Mucosa of stomach (tissue), 1 donor: ENCODE data around the gene RASA4B.
"Not testable (repeated sequence)": the region's sequence is repeated elsewhere in the genome, so short reads cannot be mapped to it uniquely, and the experiment has no call there.

ENCODE experiments used
- H3K27me3 ChIP-seq: one replicate; pipeline ENCODE4 v1.7.0; 2013; ENCODE audit warnings: mild to moderate bottlenecking, low read length; ENCODE audit not compliant: control insufficient read depth, insufficient read depth
- H3K36me3 ChIP-seq: one replicate; pipeline ENCODE4 v1.7.0; 2013; ENCODE audit warnings: low read length; ENCODE audit not compliant: control insufficient read depth, insufficient read depth
- H3K4me1 ChIP-seq: one replicate; pipeline ENCODE4 v1.7.0; 2013; ENCODE audit warnings: mild to moderate bottlenecking, low read length; ENCODE audit not compliant: control insufficient read depth, insufficient read depth
- H3K4me3 ChIP-seq: one replicate; pipeline ENCODE4 v1.7.0; 2013; ENCODE audit warnings: low read length
- H3K9ac ChIP-seq: one replicate; pipeline ENCODE4 v1.7.0; 2013; ENCODE audit warnings: mild to moderate bottlenecking, low read length, moderate library complexity
- H3K9me3 ChIP-seq: one replicate; pipeline ENCODE4 v1.7.0; 2013; ENCODE audit warnings: mild to moderate bottlenecking, low read length, moderate library complexity; ENCODE audit not compliant: control insufficient read depth
- donor health status: Pancreatic carcinoma.

Gene RASA4B

GRCh38 chr7:102505298-102506185, 12.0 kb downstream of the RASA4B start:
- H3K36me3 ChIP-seq, H3K9ac ChIP-seq, H3K4me3 ChIP-seq, H3K9me3 ChIP-seq, H3K27me3 ChIP-seq, H3K4me1 ChIP-seq: not testable (repeated sequence)

- H3K27me3 ChIP-seq, H3K36me3 ChIP-seq, H3K9ac ChIP-seq, H3K9me3 ChIP-seq, H3K4me1 ChIP-seq, H3K4me3 ChIP-seq: not testable (repeated sequence)
Measured at GRCh38 chr7:102503141-102503540, 14.4 kb downstream of the RASA4B start.

- not testable (repeated sequence) for H3K36me3 ChIP-seq, H3K27me3 ChIP-seq, H3K9ac ChIP-seq, H3K4me3 ChIP-seq, H3K4me1 ChIP-seq, H3K9me3 ChIP-seq
Measured at GRCh38 chr7:102498321-102498720, 19.3 kb downstream of the RASA4B start.

GRCh38 chr7:102497308-102497707, 20.3 kb downstream of the RASA4B start:
- not testable (repeated sequence) for H3K9ac ChIP-seq, H3K4me1 ChIP-seq, H3K4me3 ChIP-seq, H3K27me3 ChIP-seq, H3K9me3 ChIP-seq, H3K36me3 ChIP-seq

GRCh38 chr7:102496861-102497260, 20.7 kb downstream of the RASA4B start:
- H3K4me1 ChIP-seq, H3K27me3 ChIP-seq: not testable (repeated sequence)

GRCh38 chr7:102494473-102495149, 23.0 kb downstream of the RASA4B start:
- not testable (repeated sequence) for H3K9ac ChIP-seq, H3K4me3 ChIP-seq, H3K4me1 ChIP-seq, H3K36me3 ChIP-seq, H3K9me3 ChIP-seq, H3K27me3 ChIP-seq

More at GRCh38 chr7:102496861-102497260, 20.7 kb downstream of the RASA4B start:
- H3K36me3 ChIP-seq, H3K9ac ChIP-seq, H3K4me3 ChIP-seq, H3K9me3 ChIP-seq: not testable (repeated sequence)

GRCh38 chr7:102494026-102494425, 23.6 kb downstream of the RASA4B start:
- not testable (repeated sequence) for H3K36me3 ChIP-seq, H3K4me1 ChIP-seq, H3K9ac ChIP-seq, H3K4me3 ChIP-seq, H3K27me3 ChIP-seq, H3K9me3 ChIP-seq

GRCh38 chr7:102493220-102493935, 24.2 kb downstream of the RASA4B start:
- H3K4me3 ChIP-seq, H3K9me3 ChIP-seq, H3K4me1 ChIP-seq: not testable (repeated sequence)

GRCh38 chr7:102490529-102491075, 27.0 kb downstream of the RASA4B start:
- H3K4me3 ChIP-seq, H3K4me1 ChIP-seq, H3K9ac ChIP-seq, H3K9me3 ChIP-seq, H3K36me3 ChIP-seq, H3K27me3 ChIP-seq: not testable (repeated sequence)

More at GRCh38 chr7:102493220-102493935, 24.2 kb downstream of the RASA4B start:
- not testable (repeated sequence) for H3K9ac ChIP-seq, H3K36me3 ChIP-seq, H3K27me3 ChIP-seq

- not testable (repeated sequence) for H3K36me3 ChIP-seq, H3K9ac ChIP-seq, H3K4me1 ChIP-seq, H3K9me3 ChIP-seq, H3K27me3 ChIP-seq, H3K4me3 ChIP-seq
Measured at GRCh38 chr7:102484317-102484716, 33.3 kb downstream of the RASA4B start.

GRCh38 chr7:102481962-102482361, 35.6 kb downstream of the RASA4B start:
- not testable (repeated sequence) for H3K36me3 ChIP-seq, H3K9ac ChIP-seq, H3K27me3 ChIP-seq, H3K9me3 ChIP-seq, H3K4me3 ChIP-seq, H3K4me1 ChIP-seq
